NCI-H1092 (cell line): ENCODE measurements around the gene FSIP2.
"Not testable (repeated sequence)": the region's sequence is repeated elsewhere in the genome, so short reads cannot be mapped to it uniquely, and the experiment has no call there.

Experiments used
- DNase-seq: peaks from one replicate; lab custom pipeline; 2025; lab: John Stamatoyannopoulos, UW

FSIP2 gene

GRCh38 chr2:185811580-185811979 lies 73.0 kb downstream of the FSIP2 start:
- no peak for DNase-seq

GRCh38 chr2:185813707-185814106 lies 75.1 kb downstream of the FSIP2 start:
- no peak for DNase-seq

- no peak for DNase-seq
Observed at GRCh38 chr2:185817991-185818390, 79.4 kb downstream of the FSIP2 start.

GRCh38 chr2:185821467-185821866 lies 82.9 kb downstream of the FSIP2 start:
- no peak for DNase-seq

GRCh38 chr2:185823773-185824172 lies 85.2 kb downstream of the FSIP2 start:
- DNase-seq: no peak

- no peak for DNase-seq
Observed at GRCh38 chr2:185825557-185825956, 87.0 kb downstream of the FSIP2 start.

- DNase-seq: no peak
Observed at GRCh38 chr2:185828326-185828725, 89.7 kb downstream of the FSIP2 start.

- no peak for DNase-seq
Observed at GRCh38 chr2:185833864-185834263, 95.3 kb downstream of the FSIP2 start.

- DNase-seq: no peak
Observed at GRCh38 chr2:185835974-185836373, 97.4 kb downstream of the FSIP2 start.

- no peak for DNase-seq
Observed at GRCh38 chr2:185854885-185855284, 116.3 kb downstream of the FSIP2 start.

GRCh38 chr2:185857691-185858090 lies 119.1 kb downstream of the FSIP2 start:
- DNase-seq: no peak

- DNase-seq: no peak
Observed at GRCh38 chr2:185859506-185859905, 120.9 kb downstream of the FSIP2 start.

- DNase-seq: no peak
Observed at GRCh38 chr2:185860321-185860720, 121.7 kb downstream of the FSIP2 start.

- DNase-seq: no peak
Observed at GRCh38 chr2:185862657-185863398, 124.2 kb downstream of the FSIP2 start.

- not testable (repeated sequence) for DNase-seq
Observed at GRCh38 chr2:185864468-185865260, 126.1 kb downstream of the FSIP2 start.

GRCh38 chr2:185875136-185875931 lies 136.7 kb downstream of the FSIP2 start:
- no peak for DNase-seq

- DNase-seq: no peak
Observed at GRCh38 chr2:185876234-185876633, 137.6 kb downstream of the FSIP2 start.

GRCh38 chr2:185880396-185880795 lies 141.8 kb downstream of the FSIP2 start:
- no peak for DNase-seq
